AG20443 (cell line): Measurements from ENCODE around the gene DLX1.
"Not testable (repeated sequence)": the region's sequence is repeated elsewhere in the genome, so short reads cannot be mapped to it uniquely, and the experiment has no call there.

Experiments
- DNase-seq: peaks from one replicate; pipeline ENCODE4 v3.0.0; 2012; ENCODE audit warnings: low spot score, mixed read lengths

DLX1 gene

DNA sequence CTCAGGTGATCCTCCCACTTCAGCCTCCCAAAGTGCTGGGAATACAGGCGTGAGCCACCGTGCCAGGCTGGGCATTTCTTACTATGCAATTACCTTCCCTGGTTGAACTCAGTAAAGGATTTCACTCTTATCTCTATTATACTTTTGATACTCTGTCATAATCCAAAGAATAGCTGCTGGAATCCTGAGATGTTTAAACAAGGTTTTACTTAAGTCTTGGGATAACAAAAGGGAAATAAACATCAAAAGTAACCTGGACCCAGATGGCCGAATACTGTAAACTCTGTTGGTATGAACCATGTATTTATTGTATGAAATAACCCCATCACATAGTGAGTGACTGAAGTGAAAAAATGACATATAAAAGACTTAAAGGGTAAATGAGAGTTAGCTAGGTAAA is 29.3 kb downstream of the DLX1 start:
- DNase-seq, result no peak

- DNase-seq, result no peak
These were observed 30.8 kb downstream of the DLX1 start for GRCh38 chr2:172116107-172116506.

- DNase-seq, result peak; percentile 34
These were observed 33.8 kb downstream of the DLX1 start for GRCh38 chr2:172119089-172119488.

DNA sequence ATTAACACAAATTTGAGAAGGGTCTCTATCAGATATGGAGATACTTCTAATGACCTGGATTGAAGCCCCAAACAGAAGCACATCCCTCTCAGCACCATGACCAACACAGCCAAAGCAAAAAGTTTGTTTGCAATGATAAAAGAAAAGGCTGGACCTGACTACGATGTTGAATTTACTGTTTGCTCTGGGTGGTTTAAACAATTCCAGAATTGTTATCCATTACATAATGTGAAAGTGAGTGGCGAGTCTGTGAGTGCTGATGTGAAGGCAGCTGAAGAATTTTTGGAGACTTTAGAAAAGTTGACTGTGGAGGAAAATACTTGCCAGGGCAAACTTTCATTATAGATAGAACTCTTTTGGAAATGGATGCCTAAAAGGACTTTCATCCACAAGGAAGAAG is 34.8 kb downstream of the DLX1 start:
- no peak for DNase-seq

DNA sequence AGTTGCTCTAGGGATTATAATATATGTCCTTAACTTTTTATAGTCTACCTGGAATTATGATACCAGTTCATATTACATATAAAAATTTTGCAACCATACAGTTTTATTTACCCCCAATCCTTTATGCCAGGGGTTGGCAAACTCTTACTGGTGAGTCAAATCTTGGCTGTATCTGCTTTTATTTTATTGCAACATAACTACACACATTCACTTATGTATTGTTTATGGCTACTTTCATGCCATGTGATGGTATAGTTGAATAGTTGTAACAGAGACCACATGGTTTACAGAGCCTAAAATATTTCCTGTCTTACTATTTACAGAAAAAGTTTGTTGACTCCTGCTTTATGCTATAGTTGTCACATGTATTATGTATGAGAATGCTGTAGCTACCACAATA is 43.2 kb downstream of the DLX1 start:
- no peak for DNase-seq

DNA sequence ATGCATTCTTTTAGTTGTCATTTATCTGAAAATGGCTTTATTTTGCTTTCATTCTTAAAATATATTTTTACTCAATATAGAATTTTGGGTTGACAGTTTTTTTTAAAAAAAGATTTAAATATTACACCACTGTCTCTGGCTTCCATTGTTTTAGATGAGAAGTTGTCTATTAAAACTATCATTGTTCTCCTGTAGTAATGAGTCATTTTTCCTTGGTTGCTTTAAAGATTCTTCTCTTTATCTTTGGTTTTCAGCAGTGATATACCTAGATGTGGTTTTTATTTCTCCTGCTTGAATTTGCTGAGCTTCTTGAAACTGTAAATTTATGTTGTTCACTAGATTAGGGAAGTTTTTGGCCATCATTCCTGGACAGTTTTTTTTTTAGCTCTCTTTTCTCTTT is 44.1 kb downstream of the DLX1 start:
- no peak for DNase-seq

- DNase-seq, result no peak
These were observed 46.6 kb downstream of the DLX1 start for GRCh38 chr2:172131713-172132555.

- no peak for DNase-seq
These were observed 49.0 kb downstream of the DLX1 start for GRCh38 chr2:172134270-172134669.

GRCh38 chr2:172135446-172135845 is 50.1 kb downstream of the DLX1 start:
- no peak for DNase-seq

DNA sequence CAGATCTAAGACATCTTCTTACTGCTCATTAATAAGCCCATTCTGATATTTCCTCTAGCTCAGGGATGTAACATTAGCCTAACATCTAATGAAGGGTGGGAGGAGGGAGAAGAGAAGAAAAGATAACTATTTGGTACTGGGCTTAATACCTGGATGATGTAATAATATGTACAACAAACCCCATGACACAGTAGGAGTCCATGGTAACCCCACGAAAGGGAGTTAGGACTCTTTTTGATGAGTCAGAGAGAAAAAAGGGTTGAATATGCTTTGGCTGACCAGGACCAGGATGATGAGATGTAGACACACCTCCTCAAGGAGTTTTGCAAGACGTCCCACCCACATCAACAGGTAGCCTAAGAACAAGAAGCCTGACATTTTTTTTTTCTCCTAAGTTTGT is 51.8 kb downstream of the DLX1 start:
- DNase-seq, result no peak

GRCh38 chr2:172137943-172138342 is 52.6 kb downstream of the DLX1 start:
- no peak for DNase-seq

DNA sequence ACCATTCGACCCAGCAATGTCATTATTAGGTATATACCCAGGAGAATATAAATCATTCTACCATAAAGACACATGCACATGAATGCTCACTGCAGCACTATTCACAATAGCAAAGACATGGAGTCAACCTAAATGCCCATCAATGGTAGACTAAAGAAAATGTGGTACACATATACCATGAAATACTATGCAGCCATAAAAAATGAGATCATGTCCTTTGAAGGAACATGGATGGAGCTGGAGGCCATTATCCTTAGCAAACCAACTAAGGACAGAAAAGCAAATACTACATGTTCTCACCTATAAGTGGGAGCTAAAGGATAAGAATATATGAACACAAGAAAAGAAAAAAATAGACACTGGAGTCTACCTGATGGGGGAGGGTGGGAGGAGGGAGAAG is 53.4 kb downstream of the DLX1 start:
- DNase-seq, result not testable (repeated sequence)
